NCI-H69 (cell line): ENCODE data around the gene FAF2.
A peak's percentile ranks its signal among the peaks of the same experiment; 100 is the strongest.

Experiments used
- DNase-seq: peaks from one replicate; lab custom pipeline; 2025; lab: John Stamatoyannopoulos, UW

Gene FAF2

GRCh38 chr5:176501333-176501732 lies 53.1 kb downstream of the FAF2 start:
- DNase-seq = no peak

GRCh38 chr5:176503496-176503895 lies 55.3 kb downstream of the FAF2 start:
- DNase-seq = no peak

- DNase-seq = no peak
Observed at GRCh38 chr5:176507911-176508310, 59.7 kb downstream of the FAF2 start.

- DNase-seq = no peak
Observed at GRCh38 chr5:176508603-176509002, 60.4 kb downstream of the FAF2 start.

- no peak for DNase-seq
Observed at GRCh38 chr5:176513788-176514187, 65.6 kb downstream of the FAF2 start.

- no peak for DNase-seq
Observed at GRCh38 chr5:176514244-176514950, 66.2 kb downstream of the FAF2 start.

GRCh38 chr5:176515396-176515795 lies 67.2 kb downstream of the FAF2 start:
- DNase-seq = no peak

- DNase-seq = no peak
Observed at GRCh38 chr5:176517053-176517661, 69.0 kb downstream of the FAF2 start.

- peak; percentile 30 for DNase-seq
Observed at GRCh38 chr5:176519810-176520720, 71.9 kb downstream of the FAF2 start.

- no peak for DNase-seq
Observed at GRCh38 chr5:176521286-176521685, 73.1 kb downstream of the FAF2 start.

- DNase-seq = no peak
Observed at GRCh38 chr5:176521699-176522263, 73.6 kb downstream of the FAF2 start.

- no peak for DNase-seq
Observed at GRCh38 chr5:176524138-176524537, 76.0 kb downstream of the FAF2 start.

GRCh38 chr5:176524987-176525386 lies 76.8 kb downstream of the FAF2 start:
- no peak for DNase-seq

GRCh38 chr5:176525677-176526076 lies 77.5 kb downstream of the FAF2 start:
- DNase-seq = no peak

GRCh38 chr5:176526462-176526861 lies 78.3 kb downstream of the FAF2 start:
- DNase-seq = no peak

- no peak for DNase-seq
Observed at GRCh38 chr5:176527246-176528222, 79.3 kb downstream of the FAF2 start.

GRCh38 chr5:176528301-176528700 lies 80.1 kb downstream of the FAF2 start:
- no peak for DNase-seq

- no peak for DNase-seq
Observed at GRCh38 chr5:176528761-176529115, 80.6 kb downstream of the FAF2 start.

- no peak for DNase-seq
Observed at GRCh38 chr5:176529116-176529740, 81.0 kb downstream of the FAF2 start.

- DNase-seq = no peak
Observed at GRCh38 chr5:176529741-176530141, 81.6 kb downstream of the FAF2 start.
